AG10803 (cell line): ENCODE measurements around the gene E2F6.

Experiments
- DNase-seq: peaks from one replicate; pipeline ENCODE4 v3.0.0; 2010; ENCODE audit warnings: low read depth
- H3K4me3 ChIP-seq: 2 replicates; pipeline ENCODE4 v1.5.1; 2011; ENCODE audit warnings: mild to moderate bottlenecking, low read length, control low read depth
- CTCF ChIP-seq: conservative IDR thresholded peaks from 2 replicates; pipeline ENCODE4 v1.5.1; 2011; ENCODE audit warnings: mild to moderate bottlenecking, low read length, control low read depth, inconsistent platforms

E2F6 gene

GRCh38 chr2:11465485-11466306 lies at the start of gene E2F6:
TSS of gene E2F6 (minus strand) at chr2:11466161. CDS start at chr2:11465879, 282 bp downstream.
- TF ChIP-seq CTCF: no peak
- peak within 1 kb of the TSS; percentile 75 for H3K4me3 ChIP-seq
- DNase-seq: peak; percentile 93

GRCh38 chr2:11515490-11515981 lies 49.6 kb upstream of the E2F6 start:
- TF ChIP-seq CTCF: no peak
- DNase-seq: no peak

GRCh38 chr2:11514904-11515303 lies 48.9 kb upstream of the E2F6 start:
- TF ChIP-seq CTCF: no peak
- no peak overlapping the region for H3K4me3 ChIP-seq
- no peak for DNase-seq

More at GRCh38 chr2:11515490-11515981, 49.6 kb upstream of the E2F6 start:
- H3K4me3 ChIP-seq: no peak overlapping the region

GRCh38 chr2:11514081-11514730 lies 48.2 kb upstream of the E2F6 start:
- no peak for TF ChIP-seq CTCF
- no peak overlapping the region for H3K4me3 ChIP-seq
- no peak for DNase-seq

GRCh38 chr2:11513319-11513718 lies 47.4 kb upstream of the E2F6 start:
- no peak overlapping the region for H3K4me3 ChIP-seq
- no peak for DNase-seq
- no peak for TF ChIP-seq CTCF

- TF ChIP-seq CTCF: no peak
- DNase-seq: no peak
- H3K4me3 ChIP-seq: no peak overlapping the region
Observed at GRCh38 chr2:11512431-11512830, 46.5 kb upstream of the E2F6 start.
